Chondrocyte (in vitro differentiated cells): ENCODE data around the gene NCKAP1. TPM values are rescaled to one million over a fixed set of nuclear protein-coding genes. Genes with fewer than 3 reads are reported as not detected.

Source experiments
- DNase-seq: peaks from one replicate; pipeline ENCODE4 v3.0.0; 2021; ENCODE audit warnings: mixed read lengths, low spot score
- H3K27ac Mint-ChIP-seq: one replicate; pipeline ENCODE4 v1.8.0; 2021; ENCODE audit warnings: mild to moderate bottlenecking, moderate library complexity, mixed read lengths; ENCODE audit not compliant: unreplicated experiment
- H3K27me3 Mint-ChIP-seq: 2 replicates; pipeline ENCODE4 v1.8.0; 2021; ENCODE audit warnings: low read depth, mixed read lengths
- H3K36me3 Mint-ChIP-seq: 2 replicates; pipeline ENCODE4 v1.8.0; 2021; ENCODE audit warnings: low read depth, mixed read lengths
- H3K4me1 Mint-ChIP-seq: 2 replicates; pipeline ENCODE4 v1.8.0; 2021; ENCODE audit warnings: low read depth, mild to moderate bottlenecking, mixed read lengths
- H3K4me3 Mint-ChIP-seq: one replicate; pipeline ENCODE4 v1.8.0; 2021; ENCODE audit warnings: mild to moderate bottlenecking, moderate library complexity, mixed read lengths; ENCODE audit not compliant: unreplicated experiment
- H3K9me3 Mint-ChIP-seq: 2 replicates; pipeline ENCODE4 v1.8.0; 2021; ENCODE audit warnings: low read depth, mixed read lengths
- total RNA-seq: library from RNA; stranded (reverse); gene quantifications from 3 replicates; pipeline ENCODE4 v1.2.1, GENCODE V29; 2021
- TF ChIP-seq, protein P1 (sequence below): fragments of 200-600 bp; sonication (generic); IDR thresholded peaks from 2 replicates; pipeline ENCODE4 v1.5.0; 2021; ENCODE audit warnings: antibody characterized with exemption, mild to moderate bottlenecking, moderate library complexity

NCKAP1 gene
- total RNA-seq, 1 donor from 2014 or later, result 189 TPM

DNA sequence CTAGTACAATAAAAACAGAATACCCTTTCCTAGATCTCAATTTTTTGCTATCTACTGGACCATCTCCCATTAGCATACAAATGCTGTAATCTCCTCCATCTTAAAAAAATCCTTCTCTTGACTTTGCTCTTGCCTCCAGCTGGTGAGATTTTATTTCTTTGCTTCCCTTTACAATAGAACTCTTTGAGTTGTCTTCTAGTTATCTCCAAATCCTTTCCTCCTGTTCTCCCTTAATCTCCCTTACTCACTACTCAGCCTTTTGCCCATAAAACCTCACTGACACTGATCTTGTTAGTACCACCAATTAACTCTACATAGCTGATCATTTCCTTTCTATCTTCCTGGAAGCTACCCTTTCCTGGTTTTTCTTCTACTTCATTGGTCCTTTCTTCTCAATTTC, 108.3 kb downstream of the NCKAP1 start:
- Mint-ChIP-seq H3K36me3 (peaks cover 25% of the 10 kb centered on the region), H3K4me1 (peaks cover 11% of the 10 kb centered on the region), H3K4me3 (no peak overlapping the region), H3K27me3 (no peaks in the 10 kb centered on the region), H3K27ac (peak overlapping the region; percentile 0), H3K9me3 (no peaks in the 10 kb centered on the region)
- no peak for DNase-seq
- TF ChIP-seq, protein P1, sequence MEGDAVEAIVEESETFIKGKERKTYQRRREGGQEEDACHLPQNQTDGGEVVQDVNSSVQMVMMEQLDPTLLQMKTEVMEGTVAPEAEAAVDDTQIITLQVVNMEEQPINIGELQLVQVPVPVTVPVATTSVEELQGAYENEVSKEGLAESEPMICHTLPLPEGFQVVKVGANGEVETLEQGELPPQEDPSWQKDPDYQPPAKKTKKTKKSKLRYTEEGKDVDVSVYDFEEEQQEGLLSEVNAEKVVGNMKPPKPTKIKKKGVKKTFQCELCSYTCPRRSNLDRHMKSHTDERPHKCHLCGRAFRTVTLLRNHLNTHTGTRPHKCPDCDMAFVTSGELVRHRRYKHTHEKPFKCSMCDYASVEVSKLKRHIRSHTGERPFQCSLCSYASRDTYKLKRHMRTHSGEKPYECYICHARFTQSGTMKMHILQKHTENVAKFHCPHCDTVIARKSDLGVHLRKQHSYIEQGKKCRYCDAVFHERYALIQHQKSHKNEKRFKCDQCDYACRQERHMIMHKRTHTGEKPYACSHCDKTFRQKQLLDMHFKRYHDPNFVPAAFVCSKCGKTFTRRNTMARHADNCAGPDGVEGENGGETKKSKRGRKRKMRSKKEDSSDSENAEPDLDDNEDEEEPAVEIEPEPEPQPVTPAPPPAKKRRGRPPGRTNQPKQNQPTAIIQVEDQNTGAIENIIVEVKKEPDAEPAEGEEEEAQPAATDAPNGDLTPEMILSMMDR, result no peak

DNA sequence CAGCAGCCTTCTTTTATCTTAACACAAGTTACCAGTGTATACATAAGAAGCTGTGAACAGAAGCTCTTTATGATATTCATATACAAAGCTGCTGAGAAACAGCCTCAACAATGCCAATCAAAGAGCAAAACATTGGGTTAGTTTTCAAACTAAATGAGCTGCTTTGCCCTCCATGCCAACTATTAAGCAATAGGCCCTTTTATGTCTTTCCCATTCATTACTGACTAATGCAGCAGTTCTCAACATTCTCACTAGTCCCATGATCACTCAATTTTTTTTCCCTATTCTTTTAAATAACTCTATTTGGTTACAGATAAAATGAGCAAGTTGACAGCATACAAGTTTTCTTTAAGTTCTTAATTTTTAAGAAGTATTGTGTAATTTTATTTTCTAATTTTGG, 114.0 kb downstream of the NCKAP1 start:
- Mint-ChIP-seq H3K36me3 (peaks cover 32% of the 10 kb centered on the region), H3K27me3 (no peaks in the 10 kb centered on the region), H3K27ac (no peak overlapping the region), H3K4me1 (peaks cover 5% of the 10 kb centered on the region), H3K9me3 (no peaks in the 10 kb centered on the region), H3K4me3 (no peak overlapping the region)
- DNase-seq, result no peak
- TF ChIP-seq, protein P1, result no peak

DNA sequence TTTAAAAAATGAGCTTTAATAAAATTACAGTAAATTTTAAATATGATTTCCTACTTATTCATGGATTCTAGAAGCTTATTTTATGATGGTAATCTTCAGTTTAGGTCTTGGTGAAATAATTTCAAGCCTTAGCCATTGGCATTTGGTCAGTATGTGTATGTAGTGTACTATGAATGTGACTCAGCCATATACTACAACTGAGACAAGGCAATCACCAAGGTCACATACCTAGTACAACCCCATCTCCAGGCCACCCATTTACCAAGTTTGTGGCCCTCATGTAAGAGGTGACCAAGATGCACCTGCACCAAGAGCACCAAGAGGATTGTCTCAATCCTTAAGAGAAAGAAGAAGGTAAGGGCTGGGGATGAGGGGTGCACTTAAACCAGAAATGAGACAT, 117.0 kb downstream of the NCKAP1 start:
- no peak overlapping the region for H3K4me3 Mint-ChIP-seq
- H3K4me1 Mint-ChIP-seq, result peaks cover 34% of the 10 kb centered on the region
- peaks cover 26% of the 10 kb centered on the region for H3K36me3 Mint-ChIP-seq
- no peak for DNase-seq
- no peaks in the 10 kb centered on the region for H3K27me3 Mint-ChIP-seq
- H3K9me3 Mint-ChIP-seq, result no peaks in the 10 kb centered on the region
- TF ChIP-seq, protein P1, result no peak
- H3K27ac Mint-ChIP-seq, result no peak overlapping the region

DNA sequence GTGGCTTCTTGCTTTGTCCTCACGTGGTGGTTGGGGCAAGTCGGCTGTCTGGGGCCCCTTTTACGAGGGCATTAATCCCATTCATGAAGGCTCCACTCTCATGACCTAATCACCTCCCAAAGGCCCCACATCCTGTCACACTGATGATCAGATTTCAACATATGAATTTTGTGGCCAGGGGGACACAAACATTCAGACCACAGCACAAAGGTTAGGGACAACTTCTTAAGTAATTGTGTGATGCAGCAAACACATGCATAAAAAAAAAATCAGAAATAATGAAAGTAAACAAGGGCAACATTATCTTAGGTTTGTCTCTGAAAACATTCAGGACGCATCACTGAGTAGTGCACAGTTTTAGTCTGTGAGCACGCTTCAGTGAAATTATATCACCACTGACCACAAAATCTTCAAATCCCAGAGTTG, 117.6 kb downstream of the NCKAP1 start:
- H3K9me3 Mint-ChIP-seq, result no peaks in the 10 kb centered on the region
- H3K4me3 Mint-ChIP-seq, result no peak overlapping the region
- H3K27ac Mint-ChIP-seq, result no peak overlapping the region
- H3K27me3 Mint-ChIP-seq, result no peaks in the 10 kb centered on the region
- TF ChIP-seq, protein P1, result no peak
- H3K4me1 Mint-ChIP-seq, result peaks cover 40% of the 10 kb centered on the region
- no peak for DNase-seq
- peaks cover 25% of the 10 kb centered on the region for H3K36me3 Mint-ChIP-seq

DNA sequence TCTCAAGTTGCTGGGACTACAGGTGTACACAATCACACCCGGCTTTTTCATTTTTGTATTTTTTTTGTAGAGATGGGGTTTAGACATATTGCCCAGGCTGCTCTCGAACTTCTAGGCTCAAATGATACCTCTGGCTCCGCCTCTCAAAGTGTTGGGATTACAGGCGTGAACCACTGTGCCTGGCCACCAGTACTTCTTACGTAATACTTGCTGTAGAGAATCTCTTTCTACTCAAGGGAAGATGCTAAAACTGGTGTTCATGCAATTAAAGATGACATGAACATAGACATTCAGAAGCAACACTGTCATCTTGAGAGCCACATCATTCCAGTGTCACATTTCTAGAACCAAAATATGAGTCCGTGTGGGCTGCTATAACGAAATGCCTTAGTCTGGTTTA, 118.2 kb downstream of the NCKAP1 start:
- H3K4me1 Mint-ChIP-seq, result peaks cover 45% of the 10 kb centered on the region

More for the DNA sequence above, 118.2 kb downstream of the NCKAP1 start:
- Mint-ChIP-seq H3K36me3 (peaks cover 25% of the 10 kb centered on the region), H3K4me3 (no peak overlapping the region), H3K27ac (no peak overlapping the region), H3K9me3 (no peaks in the 10 kb centered on the region), H3K27me3 (no peaks in the 10 kb centered on the region)
- TF ChIP-seq, protein P1, result no peak
- DNase-seq, result no peak
